Upper lobe of left lung (tissue), 6 donors: ENCODE data around the gene ODAPH. TPM values are rescaled to one million over a fixed set of nuclear protein-coding genes. Genes with fewer than 3 reads are reported as not detected.
"Not testable (repeated sequence)": the region's sequence is repeated elsewhere in the genome, so short reads cannot be mapped to it uniquely, and the experiment has no call there.

Experiments
- ATAC-seq, 2 donors: fragments of 200-7000 bp; cut with Tn5 transposase; one replicate each; pipeline ENCODE4 v1.9.1; 2022; ENCODE audit warnings: mild to moderate bottlenecking in 2 of 2, moderate library complexity in 2 of 2; ENCODE audit not compliant: low FRiP score in 2 of 2
- DNase-seq, 2 donors: peaks; one replicate each; pipeline ENCODE4 v3.0.0-alpha.2; 2019 to 2020
- H3K27ac ChIP-seq, 4 donors: fragments of 200-600 bp; sonication (generic); one replicate each; pipeline ENCODE4 v1.5.1; 2016 to 2019
- H3K27me3 ChIP-seq, 4 donors: fragments of 200-600 bp; sonication (generic); one replicate each; pipeline ENCODE4 v1.5.1; 2017 to 2019
- H3K36me3 ChIP-seq, 4 donors: fragments of 200-600 bp; sonication (generic); one replicate each; pipeline ENCODE4 v1.5.1; 2016 to 2019
- H3K4me1 ChIP-seq, 4 donors: fragments of 200-600 bp; sonication (generic); one replicate each; pipeline ENCODE4 v1.5.1; 2018 to 2019
- H3K4me3 ChIP-seq, 4 donors: fragments of 200-600 bp; sonication (generic); one replicate each; pipeline ENCODE4 v1.5.1; 2017 to 2019; ENCODE audit warnings: mild to moderate bottlenecking in 2 of 4, moderate library complexity in 1 of 4
- H3K9me3 ChIP-seq, 4 donors: fragments of 200-600 bp; sonication (generic); one replicate each; pipeline ENCODE4 v1.5.1; 2018 to 2019
- EP300 ChIP-seq, 4 donors: sonication (generic); formaldehyde crosslinking; IDR thresholded peaks; one replicate each; pipeline ENCODE4 v1.5.1; 2017; ENCODE audit warnings: antibody characterized with exemption in 4 of 4, control low read depth in 2 of 4
- POLR2A ChIP-seq, 4 donors: fragments of 450-650 bp; IDR thresholded peaks; one replicate each; pipeline ENCODE4 v1.5.1; 2016 to 2017; ENCODE audit warnings: antibody characterized with exemption in 4 of 4, mild to moderate bottlenecking in 2 of 4
- POLR2AphosphoS5 ChIP-seq, 2 donors: sonication (generic); formaldehyde crosslinking; IDR thresholded peaks; one replicate each; pipeline ENCODE4 v1.5.1; 2017; ENCODE audit warnings: antibody characterized with exemption in 2 of 2
- WGBS, 2 donors: methylation state at CpG; one replicate each; pipeline ENCODE4 v1.1.5; 2017 to 2018; 5-methylcytosine and 5-hydroxymethylcytosine counted together
- total RNA-seq, 6 donors: library from RNA; depleted of rRNA in 4 of 6; stranded (reverse); fragments of >200 nt in 4 of 6; gene quantifications; one replicate each; pipeline versions ENCODE4 v1.1.0 to v1.2.1, GENCODE V29; 2016 to 2021
- TF ChIP-seq, protein P1 (sequence below), 6 experiments: fragments of 450-650 bp in 4 of 6; fragments of 200-600 bp in 2 of 6; sonication (generic) in 2 of 6; IDR thresholded peaks; one replicate each; pipeline ENCODE4 v1.5.1; 2016 to 2019; ENCODE audit warnings: antibody characterized with exemption in 6 of 6
- donor health status: DM: no; HTN: no; CAD: no; lungs with moderate emphysema.
- donor health status: DM: no; HTN: yes; CAD: no; lungs with severe emphysema.

The ODAPH gene
- total RNA-seq, 6 donors from 2014 or later: not detected

DNA sequence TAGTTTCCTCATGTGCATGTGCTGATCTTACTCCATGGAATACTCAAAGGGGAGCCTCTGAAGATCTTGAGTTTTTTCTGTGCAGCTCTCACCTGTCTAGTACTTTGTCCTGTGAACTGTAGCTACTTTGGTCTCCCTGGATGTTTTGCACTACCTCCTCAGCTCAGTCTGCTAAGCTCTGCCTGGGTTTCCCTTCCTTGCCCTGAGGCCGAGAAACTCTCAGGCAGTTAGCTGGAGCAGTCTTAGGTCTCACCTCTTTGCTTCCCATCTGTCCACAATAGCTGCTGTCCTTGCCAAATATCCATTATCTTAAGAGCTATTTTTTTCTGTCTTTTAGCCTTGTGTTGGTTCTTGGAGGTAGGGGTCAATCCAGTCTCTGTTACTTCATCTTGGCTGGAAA is 30.0 kb upstream of the ODAPH start:
- WGBS, 2 donors: 93 to 100% methylated on average over 1 of the region's 1 CpG
- Histone ChIP-seq H3K27ac (no peak overlapping the region), H3K4me3 (no peak overlapping the region), H3K36me3 (peaks cover 9 to 86% (median 27%) of the 10 kb centered on the region in 4 donors), H3K4me1 (no peaks in the 10 kb centered on the region), H3K9me3 (no peaks in the 10 kb centered on the region), H3K27me3 (no peaks in the 10 kb centered on the region)
- TF ChIP-seq, protein P1, sequence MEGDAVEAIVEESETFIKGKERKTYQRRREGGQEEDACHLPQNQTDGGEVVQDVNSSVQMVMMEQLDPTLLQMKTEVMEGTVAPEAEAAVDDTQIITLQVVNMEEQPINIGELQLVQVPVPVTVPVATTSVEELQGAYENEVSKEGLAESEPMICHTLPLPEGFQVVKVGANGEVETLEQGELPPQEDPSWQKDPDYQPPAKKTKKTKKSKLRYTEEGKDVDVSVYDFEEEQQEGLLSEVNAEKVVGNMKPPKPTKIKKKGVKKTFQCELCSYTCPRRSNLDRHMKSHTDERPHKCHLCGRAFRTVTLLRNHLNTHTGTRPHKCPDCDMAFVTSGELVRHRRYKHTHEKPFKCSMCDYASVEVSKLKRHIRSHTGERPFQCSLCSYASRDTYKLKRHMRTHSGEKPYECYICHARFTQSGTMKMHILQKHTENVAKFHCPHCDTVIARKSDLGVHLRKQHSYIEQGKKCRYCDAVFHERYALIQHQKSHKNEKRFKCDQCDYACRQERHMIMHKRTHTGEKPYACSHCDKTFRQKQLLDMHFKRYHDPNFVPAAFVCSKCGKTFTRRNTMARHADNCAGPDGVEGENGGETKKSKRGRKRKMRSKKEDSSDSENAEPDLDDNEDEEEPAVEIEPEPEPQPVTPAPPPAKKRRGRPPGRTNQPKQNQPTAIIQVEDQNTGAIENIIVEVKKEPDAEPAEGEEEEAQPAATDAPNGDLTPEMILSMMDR (IDR thresholded peaks at IDR 0.05): no peak
- no peak for TF ChIP-seq POLR2AphosphoS5 (IDR thresholded peaks at IDR 0.05)
- no peak for TF ChIP-seq POLR2A (IDR thresholded peaks at IDR 0.05)
- TF ChIP-seq EP300 (IDR thresholded peaks at IDR 0.05): no peak
- DNase-seq: no peak
- no peak for ATAC-seq

DNA sequence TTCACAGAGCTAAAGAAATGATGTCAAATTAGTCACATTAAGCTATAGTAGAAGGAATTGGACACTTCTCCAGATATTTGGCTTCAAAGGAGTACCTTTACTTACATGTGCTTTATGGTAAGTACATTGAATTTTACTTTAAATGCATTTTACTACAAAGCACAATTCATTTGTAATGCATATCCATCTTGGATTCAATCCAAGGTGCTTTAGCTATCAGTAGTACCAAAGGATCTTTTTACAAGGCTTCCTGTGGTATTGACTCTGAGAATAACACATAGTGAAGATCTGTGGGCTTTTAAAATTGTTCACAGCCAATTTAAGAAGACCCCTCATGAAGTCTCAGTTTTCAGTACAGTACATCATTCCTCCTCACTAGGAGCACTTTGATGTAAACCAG is 28.4 kb upstream of the ODAPH start:
- Histone ChIP-seq H3K36me3 (peaks cover 9 to 93% (median 35%) of the 10 kb centered on the region in 4 donors), H3K4me1 (no peaks in the 10 kb centered on the region), H3K27me3 (no peaks in the 10 kb centered on the region), H3K27ac (no peak overlapping the region), H3K9me3 (peaks cover 0 to 5% (median 2%) of the 10 kb centered on the region in 4 donors), H3K4me3 (no peak overlapping the region)
- TF ChIP-seq, protein P1 (IDR thresholded peaks at IDR 0.05): no peak
- no peak for TF ChIP-seq POLR2A (IDR thresholded peaks at IDR 0.05)
- TF ChIP-seq POLR2AphosphoS5 (IDR thresholded peaks at IDR 0.05): no peak
- no peak for TF ChIP-seq EP300 (IDR thresholded peaks at IDR 0.05)
- ATAC-seq (no peak), DNase-seq (no peak)

DNA sequence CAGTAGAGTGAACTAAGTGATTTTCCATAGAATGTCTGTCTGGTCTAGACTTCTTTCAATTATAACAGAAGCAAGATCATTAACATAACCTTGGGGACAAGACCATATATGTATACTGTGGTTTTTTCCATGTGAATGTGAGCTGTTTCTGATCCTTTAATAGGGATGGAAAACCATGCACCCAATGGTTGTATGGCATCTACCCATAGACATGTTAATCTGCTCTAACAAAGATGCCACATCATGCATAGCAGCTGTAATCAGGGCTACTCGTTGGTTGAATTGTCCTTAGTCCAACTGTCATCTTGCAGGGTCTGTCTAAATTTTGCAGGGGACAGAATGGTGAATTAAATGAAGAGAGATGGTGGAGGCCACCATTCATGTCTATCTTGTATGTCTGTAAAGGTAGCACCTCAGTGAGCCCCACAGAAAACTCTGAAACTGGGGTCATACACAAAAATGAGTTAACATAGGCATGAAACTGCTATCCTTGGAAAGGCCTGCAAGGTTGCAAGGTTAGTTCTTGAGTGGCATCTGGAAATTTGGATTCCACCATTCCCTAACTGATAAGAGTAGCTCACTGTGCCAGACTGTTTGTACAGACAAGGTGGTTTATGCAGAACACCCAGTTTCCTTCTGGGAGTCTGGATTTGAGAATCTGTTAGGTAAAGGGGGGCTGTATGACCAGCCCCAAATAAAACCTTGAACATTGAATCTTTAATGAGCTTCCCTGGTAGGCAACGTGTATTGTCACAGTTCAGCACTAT is 25.1 kb upstream of the ODAPH start:
- Histone ChIP-seq H3K4me3 (no peak overlapping the region), H3K4me1 (no peaks in the 10 kb centered on the region), H3K9me3 (peaks cover 0 to 10% (median 2%) of the 10 kb centered on the region in 4 donors), H3K27me3 (no peaks in the 10 kb centered on the region), H3K27ac (no peak overlapping the region), H3K36me3 (peaks cover 9 to 75% (median 36%) of the 10 kb centered on the region in 4 donors)
- no peak for DNase-seq
- TF ChIP-seq, protein P1 (IDR thresholded peaks at IDR 0.05): no peak
- TF ChIP-seq POLR2A (IDR thresholded peaks at IDR 0.05) (no peak), EP300 (IDR thresholded peaks at IDR 0.05) (no peak), POLR2AphosphoS5 (IDR thresholded peaks at IDR 0.05) (no peak)
- 98 to 100% methylated on average over 2 of the region's 2 CpGs for WGBS, 2 donors
- ATAC-seq: no peak

DNA sequence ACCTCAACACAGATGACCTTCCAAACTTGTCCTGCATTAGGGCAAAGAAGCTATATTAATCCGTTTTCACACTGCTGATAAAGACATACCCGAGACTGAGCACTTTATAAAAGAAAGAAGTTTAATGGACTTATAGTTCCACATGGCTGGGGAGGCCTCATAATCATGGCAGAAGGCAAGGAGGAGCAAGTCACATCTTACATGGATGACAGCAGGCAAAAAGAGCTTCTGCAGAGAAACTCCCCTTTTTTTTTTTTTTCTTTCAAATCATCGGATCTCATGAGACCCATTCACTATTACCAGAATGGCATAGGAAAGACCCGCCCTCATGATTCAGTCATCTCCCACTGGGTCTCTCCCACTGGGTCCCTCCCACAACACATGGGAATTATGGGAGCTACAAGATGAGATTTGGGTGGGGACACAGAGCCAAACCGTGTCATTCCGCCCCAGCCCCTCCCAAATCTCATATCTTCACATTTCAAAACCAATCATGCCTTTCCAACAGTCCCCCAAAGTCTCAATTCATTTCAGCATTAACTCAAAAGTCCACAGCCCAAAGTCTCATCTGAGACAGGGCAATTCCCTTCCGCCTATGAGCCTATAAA is 24.2 kb upstream of the ODAPH start:
- H3K9me3 ChIP-seq, H3K4me3 ChIP-seq, ATAC-seq, H3K27me3 ChIP-seq, H3K27ac ChIP-seq, DNase-seq, H3K4me1 ChIP-seq: not testable (repeated sequence)
- 98 to 99% methylated on average over 7 of the region's 7 CpGs for WGBS, 2 donors
- peaks cover 9 to 66% (median 35%) of the 10 kb centered on the region in 4 donors for H3K36me3 ChIP-seq

DNA sequence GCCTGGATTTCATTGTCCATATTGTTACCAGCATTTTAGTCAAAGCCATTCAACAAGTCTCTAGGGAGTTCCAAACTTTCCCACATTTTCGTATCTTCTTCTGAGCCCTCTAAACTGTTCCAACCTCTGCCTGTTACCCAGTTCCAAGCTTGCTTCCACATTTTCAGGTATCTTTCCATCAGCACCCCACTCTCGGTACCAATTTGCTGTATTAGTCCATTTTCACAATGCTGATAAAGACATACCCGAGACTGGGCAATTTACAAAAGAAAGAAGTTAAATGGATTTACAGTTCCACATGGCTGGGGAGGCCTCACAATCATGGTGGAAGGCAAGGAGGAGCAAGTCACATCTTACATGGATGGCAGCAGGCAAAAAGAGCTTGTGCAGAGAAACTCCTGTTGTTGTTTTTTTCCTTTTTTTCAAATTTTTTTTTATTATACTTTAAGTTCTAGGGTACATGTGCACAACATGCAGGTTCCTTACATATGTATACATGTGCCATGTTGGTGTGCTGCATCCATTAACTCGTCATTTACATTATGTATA is 22.5 kb upstream of the ODAPH start:
- not testable (repeated sequence) for H3K9me3 ChIP-seq, H3K27me3 ChIP-seq, H3K4me1 ChIP-seq, DNase-seq, H3K27ac ChIP-seq, ATAC-seq, H3K4me3 ChIP-seq
- peaks cover 0 to 49% (median 25%) of the 10 kb centered on the region in 4 donors for H3K36me3 ChIP-seq
- WGBS, 2 donors: 94% methylated on average over 4 of the region's 4 CpGs

DNA sequence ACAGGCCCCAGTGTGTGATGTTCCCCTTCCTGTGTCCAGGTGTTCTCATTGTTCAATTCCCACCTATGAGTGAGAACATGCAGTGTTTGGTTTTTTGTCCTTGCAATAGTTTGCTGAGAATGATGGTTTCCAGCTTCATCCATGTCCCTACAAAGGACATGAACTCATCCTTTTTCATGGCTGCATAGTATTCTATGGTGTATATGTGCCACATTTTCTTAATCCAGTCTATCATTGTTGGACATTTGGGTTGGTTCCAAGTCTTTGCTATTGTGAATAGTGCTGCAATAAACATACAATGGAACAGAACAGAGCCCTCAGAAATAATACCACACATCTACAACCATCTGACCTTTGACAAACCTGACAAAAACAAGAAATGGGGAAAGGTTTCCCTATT is 21.9 kb upstream of the ODAPH start:
- peaks cover 0 to 44% (median 25%) of the 10 kb centered on the region in 4 donors for H3K36me3 ChIP-seq
- not testable (repeated sequence) for H3K27ac ChIP-seq, DNase-seq, H3K4me3 ChIP-seq, H3K9me3 ChIP-seq, ATAC-seq, H3K27me3 ChIP-seq, H3K4me1 ChIP-seq

DNA sequence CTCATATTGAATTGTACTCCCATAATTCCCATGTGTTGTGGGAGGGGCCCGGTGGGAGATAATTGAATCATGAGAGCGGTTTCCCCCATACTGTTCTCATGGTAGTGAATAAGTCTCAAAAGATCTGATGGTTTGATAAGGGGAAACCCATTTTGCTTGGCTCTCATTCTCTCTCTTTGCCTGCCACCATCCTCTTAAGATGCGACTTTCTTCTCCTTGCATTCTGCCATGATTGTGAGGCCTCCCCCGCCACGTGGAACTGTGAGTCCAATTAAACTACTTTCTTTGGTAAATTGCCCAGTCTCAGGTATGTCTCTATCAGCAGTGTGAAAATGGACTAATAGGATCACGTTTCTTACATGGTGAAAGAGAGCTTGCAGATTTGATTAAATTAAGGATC is 18.6 kb upstream of the ODAPH start:
- not testable (repeated sequence) for H3K9me3 ChIP-seq, H3K4me3 ChIP-seq, H3K4me1 ChIP-seq, DNase-seq, H3K27ac ChIP-seq, ATAC-seq, H3K27me3 ChIP-seq
- 94 to 95% methylated on average over 6 of the region's 6 CpGs for WGBS, 2 donors
- H3K36me3 ChIP-seq: peaks cover 0 to 12% (median 5%) of the 10 kb centered on the region in 4 donors
